GM10266 (cell line): ENCODE results near the gene EPHA3.

Source experiments
- DNase-seq: peaks from one replicate; pipeline ENCODE4 v3.0.0; 2012; ENCODE audit errors: extremely low spot score
- CTCF ChIP-seq: IDR thresholded peaks from 2 replicates; pipeline ENCODE4 v1.5.1; 2012; ENCODE audit warnings: mild to moderate bottlenecking, low read depth; ENCODE audit not compliant: control insufficient read depth, insufficient read depth; ENCODE audit errors: missing control alignments

Gene EPHA3

GRCh38 chr3:89087851-89088250 is 19.6 kb upstream of the EPHA3 start:
- no peak for DNase-seq
- TF ChIP-seq CTCF: no peak

DNA sequence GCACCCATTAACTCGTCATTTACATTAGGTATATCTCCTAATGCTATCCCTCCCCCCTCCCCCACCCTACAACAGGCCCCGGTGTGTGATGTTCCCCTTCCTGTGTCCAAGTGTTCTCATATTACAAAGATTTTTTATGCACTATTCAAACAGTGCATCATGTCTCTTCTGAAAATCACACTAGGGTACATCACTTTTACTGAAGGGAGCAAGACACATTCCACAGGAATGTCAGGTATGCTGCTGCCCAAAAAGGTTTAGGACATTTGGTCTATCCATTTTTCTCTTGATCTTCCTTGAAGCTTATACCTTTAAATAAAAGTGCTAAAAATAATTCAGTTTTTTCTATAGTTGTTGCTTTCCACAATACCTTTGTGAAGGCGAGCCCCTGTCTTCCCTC is 9.2 kb upstream of the EPHA3 start:
- TF ChIP-seq CTCF: no peak
- DNase-seq: no peak

DNA sequence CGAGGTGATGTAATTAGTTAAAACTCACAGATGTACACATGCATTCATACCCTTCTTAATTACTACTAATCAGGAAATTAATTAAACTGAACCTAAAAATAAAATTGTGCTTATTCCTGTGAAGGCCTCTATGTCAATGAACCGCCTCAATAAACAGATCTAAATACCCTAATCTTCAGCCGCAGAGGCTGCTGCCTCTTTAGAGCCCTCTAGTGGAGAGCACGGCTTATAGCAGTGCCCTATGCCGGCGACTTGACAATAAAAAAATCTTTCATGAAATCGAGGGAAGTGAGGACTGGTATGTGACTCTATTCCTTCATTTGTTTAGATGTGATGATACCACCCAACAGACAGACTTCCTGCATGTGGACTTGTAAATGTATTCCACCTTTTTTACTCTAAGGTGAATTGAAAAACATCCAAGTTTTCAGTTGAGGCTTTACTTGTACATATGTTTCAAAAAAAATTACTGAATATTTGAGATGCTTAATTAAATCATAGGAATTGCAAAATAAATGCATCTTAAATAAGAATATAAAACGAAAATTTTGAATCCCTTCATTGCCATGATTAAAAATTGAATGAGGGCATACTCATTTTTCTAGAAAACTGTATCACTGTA is 8.3 kb upstream of the EPHA3 start:
- peak; percentile 93 for TF ChIP-seq CTCF
- peak; percentile 17 for DNase-seq

- no peak for TF ChIP-seq CTCF
- DNase-seq: no peak
Measured at GRCh38 chr3:89101251-89101650, 6.2 kb upstream of the EPHA3 start.

DNA sequence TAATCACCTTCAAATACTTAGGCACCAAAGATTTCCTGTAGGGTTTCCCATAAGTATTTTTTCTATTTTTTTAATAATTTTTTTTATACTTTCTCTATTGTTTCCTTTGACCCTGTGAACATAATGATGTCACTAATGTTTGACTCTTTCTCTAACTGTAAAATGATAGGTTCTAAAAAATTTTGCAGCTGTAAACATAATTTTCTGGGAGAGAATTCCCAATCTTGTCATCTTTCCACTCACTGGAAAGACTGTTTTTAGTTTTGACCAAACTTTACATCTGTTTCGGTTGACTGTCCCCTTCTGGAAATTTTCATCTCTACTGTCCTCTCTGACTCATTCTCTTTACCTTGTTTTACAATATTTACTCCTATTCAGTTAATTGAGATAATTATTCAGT is 5.5 kb upstream of the EPHA3 start:
- TF ChIP-seq CTCF: no peak
- no peak for DNase-seq

DNA sequence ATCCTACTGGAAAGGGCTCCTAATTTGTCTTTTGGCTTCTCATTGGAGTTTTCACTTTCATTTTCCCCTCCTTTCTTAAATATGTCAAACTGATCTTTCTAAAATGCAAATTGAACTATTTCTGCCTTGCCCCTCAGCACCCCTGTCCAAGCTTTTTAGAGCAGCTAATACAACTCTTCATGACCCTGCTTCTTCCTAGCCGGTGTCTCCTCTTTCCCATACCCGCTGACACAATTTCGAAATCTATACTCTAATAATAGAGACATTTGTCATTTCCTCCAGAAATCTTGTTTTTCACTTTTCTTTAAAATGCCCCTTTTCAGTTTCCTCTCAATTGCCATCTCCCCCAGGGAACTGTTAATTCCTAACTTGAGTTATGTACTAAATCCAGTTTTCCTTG is 2.9 kb upstream of the EPHA3 start:
- no peak for TF ChIP-seq CTCF
- DNase-seq: no peak

- no peak for TF ChIP-seq CTCF
- no peak for DNase-seq
Measured at GRCh38 chr3:89105503-89105902, 1.9 kb upstream of the EPHA3 start.

GRCh38 chr3:89108291-89108550 is 800 bp downstream of the EPHA3 start:
- DNase-seq: no peak
- TF ChIP-seq CTCF: no peak
